Endothelial cell of umbilical vein (primary cell): ENCODE measurements around the gene BANF2.
"Not testable (repeated sequence)": the region's sequence is repeated elsewhere in the genome, so short reads cannot be mapped to it uniquely, and the experiment has no call there.

Experiments used
- CTCF ChIP-seq, 2 donors: IDR thresholded peaks; 1 replicate in 1 of 2; 2 replicates in 1 of 2; pipeline ENCODE4 v1.5.1; 2011; ENCODE audit warnings: low read length in 2 of 2, mild to moderate bottlenecking in 2 of 2, moderate library complexity in 2 of 2, control low read depth in 1 of 2, inconsistent platforms in 1 of 2, low read depth in 1 of 2; ENCODE audit not compliant: insufficient read depth in 1 of 2; ENCODE audit errors: extremely low read depth in 1 of 2
- EZH2 ChIP-seq: IDR thresholded peaks from 2 replicates; pipeline ENCODE4 v1.6.1; 2012; ENCODE audit warnings: borderline replicate concordance, low read depth, mild to moderate bottlenecking, moderate library complexity, low read length, inconsistent platforms; ENCODE audit not compliant: severe bottlenecking
- GATA2 ChIP-seq: IDR thresholded peaks from 2 replicates; pipeline ENCODE4 v1.7.0; 2011; ENCODE audit warnings: low read depth, mild to moderate bottlenecking, moderate library complexity, mixed read lengths, low read length; ENCODE audit not compliant: insufficient read length, insufficient read depth
- MYC ChIP-seq: IDR thresholded peaks from one replicate; pipeline ENCODE4 v1.6.1; 2011; ENCODE audit warnings: mild to moderate bottlenecking, low read depth, low read length

GRCh38 chr20:17707951-17708350 lies 8.2 kb downstream of the BANF2 start:
- not testable (repeated sequence) for TF ChIP-seq GATA2; CTCF (IDR thresholded peaks at IDR 0.05; ENCODE audit: extremely low read depth in 1 of 2, insufficient read depth in 1 of 2, low read depth in 1 of 2, low read length in 2 of 2); MYC; EZH2
